ENCODE measurements around the gene KANK2.
"Not testable (repeated sequence)": the region's sequence is repeated elsewhere in the genome, so short reads cannot be mapped to it uniquely, and the experiment has no call there.

Gene KANK2

GRCh38 chr19:11137542-11138384 is 59.6 kb downstream of the KANK2 start:
- DNase-seq: peak; percentile 48 to 51

GRCh38 chr19:11136400-11137101 is 60.8 kb downstream of the KANK2 start:
- no peak for DNase-seq

DNA sequence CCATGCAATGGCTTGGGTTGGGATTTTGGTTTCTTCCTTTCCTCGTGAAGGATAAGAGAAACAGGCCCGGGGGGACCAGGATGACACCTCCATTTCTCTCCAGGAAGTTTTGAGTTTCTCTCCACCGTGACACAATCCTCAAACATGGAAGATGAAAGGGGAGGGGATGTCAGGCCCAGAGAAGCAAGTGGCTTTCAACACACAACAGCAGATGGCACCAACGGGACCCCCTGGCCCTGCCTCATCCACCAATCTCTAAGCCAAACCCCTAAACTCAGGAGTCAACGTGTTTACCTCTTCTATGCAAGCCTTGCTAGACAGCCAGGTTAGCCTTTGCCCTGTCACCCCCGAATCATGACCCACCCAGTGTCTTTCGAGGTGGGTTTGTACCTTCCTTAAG is 65.9 kb downstream of the KANK2 start:
- DNase-seq: no peak

- DNase-seq: peak; percentile 70 to 71
Measured at GRCh38 chr19:11130824-11131455, 66.4 kb downstream of the KANK2 start.

DNA sequence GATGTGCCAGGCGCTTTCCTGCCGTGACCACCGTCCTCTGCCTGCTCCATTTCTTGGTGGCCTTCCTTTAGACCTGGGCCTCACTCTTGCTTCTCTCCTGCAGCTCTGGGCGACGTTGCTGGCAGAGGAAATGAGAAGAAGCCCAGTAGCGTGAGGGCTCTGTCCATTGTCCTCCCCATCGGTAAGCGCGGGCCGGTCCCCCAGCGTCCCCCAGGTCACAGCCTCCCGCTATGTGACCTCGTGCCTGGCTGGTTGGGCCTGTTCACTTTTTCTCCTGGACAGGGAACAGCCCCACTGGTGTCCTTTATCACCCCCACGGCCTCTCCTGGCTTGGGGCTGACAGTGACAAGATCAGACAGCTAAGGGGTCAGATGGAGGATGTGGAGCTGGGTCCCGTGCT is 69.4 kb downstream of the KANK2 start:
- DNase-seq: no peak

DNA sequence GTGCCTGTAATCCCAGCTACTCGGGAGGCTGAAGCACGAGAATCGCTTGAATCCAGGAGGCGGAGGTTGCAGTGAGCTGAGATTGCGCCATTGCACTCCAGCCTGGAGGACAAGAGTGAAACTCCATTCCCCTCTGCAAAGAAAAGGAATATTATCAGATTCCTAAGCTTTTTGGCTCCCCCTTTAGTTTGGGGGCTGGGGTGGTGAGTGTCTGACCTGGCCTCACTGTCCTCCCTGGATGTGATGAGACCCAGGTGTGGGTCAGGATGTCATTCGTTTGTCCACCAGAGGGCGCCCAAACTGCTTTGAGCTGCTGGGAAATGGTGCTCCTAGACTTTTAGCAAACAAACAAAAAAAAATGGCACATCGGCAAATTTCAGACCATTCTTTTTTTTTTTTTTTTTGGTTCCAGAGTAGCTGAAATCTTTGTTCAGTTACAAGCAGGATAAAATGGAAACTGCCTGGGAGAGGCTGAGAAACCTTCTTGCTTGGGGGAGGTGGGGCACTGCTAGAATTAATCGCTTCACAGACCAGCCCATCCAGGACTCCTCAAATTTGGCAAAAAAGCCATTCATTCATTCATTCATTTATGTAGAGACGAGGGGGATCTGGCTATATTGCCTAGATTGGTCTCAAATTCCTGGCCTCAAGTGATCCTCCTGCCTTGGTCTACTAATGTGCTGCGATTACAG is 71.2 kb downstream of the KANK2 start:
- peak; percentile 80 for DNase-seq

DNA sequence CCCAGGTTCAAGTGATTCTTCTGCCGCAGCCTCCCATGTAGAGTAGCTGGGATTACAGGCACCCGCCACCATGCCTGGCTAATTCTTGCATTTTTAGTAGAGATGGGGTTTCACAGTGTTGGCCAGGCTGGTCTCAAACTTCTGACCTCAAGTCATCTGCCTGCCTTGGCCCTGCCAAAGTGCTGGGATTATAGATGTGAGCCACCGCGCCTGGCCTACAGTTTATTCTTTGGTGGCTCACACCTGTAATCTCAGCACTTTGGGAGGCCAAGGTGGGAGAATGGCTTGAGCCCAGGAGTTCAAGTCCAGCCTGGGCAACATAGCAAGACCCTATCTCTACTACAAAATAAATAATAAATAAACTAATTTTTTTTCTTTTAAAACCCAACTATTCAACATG is 73.2 kb downstream of the KANK2 start:
- DNase-seq: not testable (repeated sequence)

GRCh38 chr19:11123114-11123513 is 74.2 kb downstream of the KANK2 start:
- DNase-seq: no peak

- not testable (repeated sequence) for DNase-seq
Measured at GRCh38 chr19:11121963-11122362, 75.4 kb downstream of the KANK2 start.

- no peak for DNase-seq
Measured at GRCh38 chr19:11116507-11116906, 80.8 kb downstream of the KANK2 start.

DNA sequence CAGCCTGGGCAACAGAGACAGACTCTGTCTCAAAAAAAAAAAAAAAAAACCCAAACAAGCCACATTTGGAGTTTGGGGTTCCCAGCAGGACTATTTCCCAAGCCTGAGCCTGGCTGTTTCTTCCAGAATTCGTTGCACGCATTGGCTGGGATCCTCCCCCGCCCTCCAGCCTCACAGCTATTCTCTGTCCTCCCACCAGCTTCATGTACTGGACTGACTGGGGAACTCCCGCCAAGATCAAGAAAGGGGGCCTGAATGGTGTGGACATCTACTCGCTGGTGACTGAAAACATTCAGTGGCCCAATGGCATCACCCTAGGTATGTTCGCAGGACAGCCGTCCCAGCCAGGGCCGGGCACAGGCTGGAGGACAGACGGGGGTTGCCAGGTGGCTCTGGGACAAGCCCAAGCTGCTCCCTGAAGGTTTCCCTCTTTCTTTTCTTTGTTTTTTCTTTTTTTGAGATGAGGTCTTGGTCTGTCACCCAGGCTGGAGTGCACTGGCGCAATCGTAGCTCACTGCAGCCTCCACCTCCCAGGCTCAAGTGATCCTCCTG is 81.4 kb downstream of the KANK2 start:
- no peak for DNase-seq

- no peak for DNase-seq
Measured at GRCh38 chr19:11115042-11115441, 82.3 kb downstream of the KANK2 start.

All from stimulated activated CD4-positive, alpha-beta T cell treated with anti-CD3 and anti-CD28 coated beads, Interleukin-2, amount 100 ng/mL, for 48 hours (primary cell).